Body of pancreas (tissue), 4 donors: Measurements from ENCODE around the gene COL1A2.

Source experiments
- CTCF ChIP-seq, 7 experiments: fragments of 450-650 bp in 4 of 7; fragments of 200-600 bp in 3 of 7; sonication (generic) in 3 of 7; IDR thresholded peaks; one replicate each; pipeline ENCODE4 v1.5.1; 2016 to 2019; ENCODE audit warnings: antibody characterized with exemption in 7 of 7
- POLR2A ChIP-seq, 3 donors: fragments of 450-650 bp; IDR thresholded peaks; one replicate each; pipeline ENCODE4 v1.6.1; 2016; ENCODE audit warnings: antibody characterized with exemption in 3 of 3, mild to moderate bottlenecking in 2 of 3

GRCh38 chr7:94400643-94401427 is 6.1 kb downstream of the COL1A2 start:
- no peak for TF ChIP-seq CTCF (IDR thresholded peaks at IDR 0.05)
- TF ChIP-seq POLR2A (IDR thresholded peaks at IDR 0.05), result no peak
